ENCODE data around the gene ZBTB48. TPM values are rescaled to one million over a fixed set of nuclear protein-coding genes. Genes with fewer than 3 reads are reported as not detected.
A peak's percentile ranks its signal among the peaks of the same experiment; 100 is the strongest.

The ZBTB48 gene
- total RNA-seq, 1 donor from 2014 or later = 53.2 TPM

DNA sequence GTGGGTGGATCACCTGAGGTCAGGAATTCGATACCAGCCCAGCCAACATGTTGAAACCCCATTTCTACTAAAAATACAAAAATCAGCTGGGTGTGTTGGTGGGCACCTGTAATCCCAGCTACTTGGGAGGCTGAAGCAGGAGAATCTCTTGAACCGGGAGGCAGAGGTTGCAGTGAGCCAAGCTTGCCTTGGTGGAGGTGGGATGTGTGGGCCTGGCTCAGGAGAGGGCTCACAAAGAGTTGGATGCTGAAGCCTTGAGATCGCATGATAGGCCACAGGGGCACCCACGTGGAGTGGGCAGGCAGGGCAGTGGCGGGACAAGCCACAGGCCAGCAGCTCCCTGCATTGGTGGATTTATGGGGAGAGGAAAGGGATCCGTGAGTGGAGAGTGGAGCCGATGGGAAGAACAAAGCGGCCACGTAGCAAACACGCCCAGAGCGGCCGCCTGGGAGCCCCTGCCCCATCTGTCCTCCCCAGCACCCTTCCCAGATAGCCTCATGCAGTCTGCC lies 49.2 kb downstream of the ZBTB48 start:
- no peaks in the 10 kb centered on the region for H3K27me3 Mint-ChIP-seq
- CTCF ChIA-PET = no interaction called here
- TF ChIP-seq CTCF (IDR thresholded peaks at IDR 0.05) = no peak
- peaks cover 45% of the 10 kb centered on the region for H3K36me3 Mint-ChIP-seq (ENCODE audit: low read depth)
- intact Hi-C loops (cut with micrococcal nuclease) = loop anchor here (5.0 kb wide), 1 partner anchor 137 kb away; the partner anchor contains the start of gene PLEKHG5
- H3K4me1 Mint-ChIP-seq = peaks cover 30% of the 10 kb centered on the region
- POLR2A ChIA-PET = no interaction called here
- DNase-seq (no peak), ATAC-seq (ENCODE audit: low read depth) (no peak)
- no peak overlapping the region for H3K27ac Mint-ChIP-seq
- H3K9me3 Mint-ChIP-seq = no peaks in the 10 kb centered on the region
- H3K4me3 Mint-ChIP-seq = no peak overlapping the region

DNA sequence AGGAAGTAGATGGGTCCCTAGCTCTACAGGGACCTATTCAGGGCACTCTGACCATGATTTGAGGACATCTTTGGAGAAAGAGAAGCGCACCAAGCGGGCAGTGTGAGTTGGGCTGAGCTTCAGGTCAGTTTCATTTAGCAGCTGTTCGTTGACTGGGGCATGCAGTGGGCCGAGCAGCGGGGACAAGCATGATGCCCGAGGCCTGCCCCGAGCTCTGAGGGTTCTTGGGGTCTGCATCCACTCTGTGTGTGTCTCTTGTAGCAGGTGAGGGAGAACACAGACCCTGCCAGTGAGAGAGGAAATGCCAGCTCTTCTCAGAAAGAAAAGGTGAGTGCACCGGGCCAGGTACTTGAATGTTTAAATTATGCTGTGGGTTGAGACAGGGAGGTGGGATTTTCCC lies 50.2 kb downstream of the ZBTB48 start:
- H3K4me3 Mint-ChIP-seq = no peak overlapping the region
- intact Hi-C loops (cut with micrococcal nuclease) = no loop called here
- no peaks in the 10 kb centered on the region for H3K27me3 Mint-ChIP-seq
- no peak overlapping the region for H3K27ac Mint-ChIP-seq
- ATAC-seq (ENCODE audit: low read depth) = no peak
- CTCF ChIA-PET = no interaction called here
- H3K36me3 Mint-ChIP-seq (ENCODE audit: low read depth) = peaks cover 53% of the 10 kb centered on the region
- H3K4me1 Mint-ChIP-seq = peaks cover 25% of the 10 kb centered on the region
- TF ChIP-seq CTCF (IDR thresholded peaks at IDR 0.05) = no peak
- DNase-seq = no peak
- H3K9me3 Mint-ChIP-seq = no peaks in the 10 kb centered on the region
- POLR2A ChIA-PET = no interaction called here

GRCh38 chr1:6631058-6631457 lies 51.3 kb downstream of the ZBTB48 start:
- ATAC-seq (ENCODE audit: low read depth) = no peak
- intact Hi-C loops (cut with micrococcal nuclease) = no loop called here
- CTCF ChIA-PET = no interaction called here
- no peak for DNase-seq
- H3K27ac Mint-ChIP-seq = no peak overlapping the region
- peaks cover 59% of the 10 kb centered on the region for H3K36me3 Mint-ChIP-seq (ENCODE audit: low read depth)
- H3K4me3 Mint-ChIP-seq = no peak overlapping the region
- H3K9me3 Mint-ChIP-seq = no peaks in the 10 kb centered on the region
- H3K27me3 Mint-ChIP-seq = no peaks in the 10 kb centered on the region
- POLR2A ChIA-PET = no interaction called here
- TF ChIP-seq CTCF (IDR thresholded peaks at IDR 0.05) = no peak
- H3K4me1 Mint-ChIP-seq = peaks cover 20% of the 10 kb centered on the region

GRCh38 chr1:6632588-6633514 lies 53.1 kb downstream of the ZBTB48 start:
- ATAC-seq (ENCODE audit: low read depth) (no peak), DNase-seq (no peak)
- peaks cover 2% of the 10 kb centered on the region for H3K4me1 Mint-ChIP-seq
- ChIA-PET POLR2A (interaction anchor here (0.6 kb wide), 1 partner anchor 14 kb away, joined by 5 read pairs; no protein-coding TSS in a partner anchor), CTCF (interaction anchor here (0.7 to 1.3 kb wide), 3 partner anchors 20 to 78 kb away, joined by 3 to 5 read pairs (median 3); partner anchors contain the start of genes NOL9 and TAS1R1)
- TF ChIP-seq CTCF (IDR thresholded peaks at IDR 0.05) = no peak
- no peak overlapping the region for H3K4me3 Mint-ChIP-seq
- no peaks in the 10 kb centered on the region for H3K27me3 Mint-ChIP-seq
- peaks cover 72% of the 10 kb centered on the region for H3K36me3 Mint-ChIP-seq (ENCODE audit: low read depth)
- no peaks in the 10 kb centered on the region for H3K9me3 Mint-ChIP-seq
- H3K27ac Mint-ChIP-seq = no peak overlapping the region
- intact Hi-C loops (cut with micrococcal nuclease) = no loop called here

GRCh38 chr1:6634371-6635052 lies 54.7 kb downstream of the ZBTB48 start:
- TF ChIP-seq CTCF (IDR thresholded peaks at IDR 0.05) = no peak
- DNase-seq (peak; percentile 32), ATAC-seq (ENCODE audit: low read depth) (peak; percentile 71)
- Mint-ChIP-seq H3K4me1 (no peaks in the 10 kb centered on the region), H3K27me3 (no peaks in the 10 kb centered on the region), H3K9me3 (no peaks in the 10 kb centered on the region), H3K36me3 (ENCODE audit: low read depth) (peaks cover 76% of the 10 kb centered on the region), H3K27ac (no peak overlapping the region), H3K4me3 (no peak overlapping the region)
- ChIA-PET CTCF (interaction anchor here (1.0 to 1.4 kb wide), 3 partner anchors 33 to 144 kb away, joined by 3 to 4 read pairs (median 4); partner anchors contain the start of gene ZBTB48), POLR2A (no interaction called here)
- intact Hi-C loops (cut with micrococcal nuclease) = no loop called here
